Forelimb muscle (tissue), 1 donor: ENCODE measurements around the gene THEM5. TPM values are rescaled to one million over a fixed set of nuclear protein-coding genes. Genes with fewer than 3 reads are reported as not detected.
"Not testable (repeated sequence)": the region's sequence is repeated elsewhere in the genome, so short reads cannot be mapped to it uniquely, and the experiment has no call there.

Experiments used
- DNase-seq: peaks from one replicate; pipeline ENCODE4 v3.0.0-alpha.2; 2013; ENCODE audit warnings: low read depth
- polyA plus RNA-seq: library from polyadenylated mRNA; unstranded; fragments of 120-200 nt; gene quantifications from one replicate; pipeline ENCODE4 v1.2.1, GENCODE V29; 2013; ENCODE audit not compliant: insufficient read length

THEM5 gene
- polyA plus RNA-seq: 0.56 TPM

- no peak for DNase-seq
These were observed at the start of gene THEM5 for GRCh38 chr1:151853411-151853943. THEM5 (minus strand) TSS chr1:151853712; CDS start chr1:151853565, 147 bp downstream.

- no peak for DNase-seq
These were observed 49.3 kb upstream of the THEM5 start for GRCh38 chr1:151902858-151903257.

GRCh38 chr1:151900804-151901203, 47.3 kb upstream of the THEM5 start:
- DNase-seq: not testable (repeated sequence)

GRCh38 chr1:151898519-151898991, 45.0 kb upstream of the THEM5 start:
- no peak for DNase-seq

GRCh38 chr1:151897991-151898431, 44.5 kb upstream of the THEM5 start:
- DNase-seq: no peak

- DNase-seq: no peak
These were observed 39.8 kb upstream of the THEM5 start for GRCh38 chr1:151893176-151893924.

GRCh38 chr1:151892190-151892589, 38.7 kb upstream of the THEM5 start:
- DNase-seq: no peak

- DNase-seq: no peak
These were observed 38.0 kb upstream of the THEM5 start for GRCh38 chr1:151891512-151891911.

- DNase-seq: no peak
These were observed 35.6 kb upstream of the THEM5 start for GRCh38 chr1:151888972-151889570.

- DNase-seq: no peak
These were observed 33.5 kb upstream of the THEM5 start for GRCh38 chr1:151887028-151887427.

- DNase-seq: no peak
These were observed 32.0 kb upstream of the THEM5 start for GRCh38 chr1:151885479-151885878.

- DNase-seq: not testable (repeated sequence)
These were observed 31.4 kb upstream of the THEM5 start for GRCh38 chr1:151884879-151885278.

GRCh38 chr1:151884445-151884844, 30.9 kb upstream of the THEM5 start:
- not testable (repeated sequence) for DNase-seq

GRCh38 chr1:151883898-151884297, 30.4 kb upstream of the THEM5 start:
- not testable (repeated sequence) for DNase-seq

GRCh38 chr1:151882918-151883317, 29.4 kb upstream of the THEM5 start:
- DNase-seq: not testable (repeated sequence)

- DNase-seq: no peak
These were observed 29.0 kb upstream of the THEM5 start for GRCh38 chr1:151882466-151882865.

GRCh38 chr1:151881479-151881878, 28.0 kb upstream of the THEM5 start:
- DNase-seq: no peak

GRCh38 chr1:151875419-151876097, 22.0 kb upstream of the THEM5 start:
- DNase-seq: no peak

- not testable (repeated sequence) for DNase-seq
These were observed 19.3 kb upstream of the THEM5 start for GRCh38 chr1:151872776-151873175.

- no peak for DNase-seq
These were observed 17.9 kb upstream of the THEM5 start for GRCh38 chr1:151871284-151872030.

GRCh38 chr1:151868486-151868885, 15.0 kb upstream of the THEM5 start:
- no peak for DNase-seq
